Caco-2 (cell line): ENCODE measurements around the gene DPH2. TPM values are rescaled to one million over a fixed set of nuclear protein-coding genes. Genes with fewer than 3 reads are reported as not detected.

Experiments
- BruUV-seq: library from RNA; stranded (reverse); fragments of 400-500 nt; replicated peaks from 2 replicates; lab custom pipeline; 2021; lab: Mats Ljungman, UMichigan
- CTCF ChIA-PET: fragments of 300-600 bp; sonication (Branson Sonifier 250); formaldehyde crosslinking; loops from one replicate; lab custom pipeline; 2022; ENCODE audit warnings: antibody characterized with exemption; lab: Charles Lee
- POLR2A ChIA-PET: fragments of 300-600 bp; sonication (Branson Sonifier 250); formaldehyde crosslinking; loops from one replicate; lab custom pipeline; 2022; ENCODE audit warnings: antibody characterized with exemption; lab: Charles Lee
- DNase-seq, 2 experiments: peaks; one replicate each; pipeline versions ENCODE4 v3.0.0 to v3.0.0-alpha.2; 2020 to 2022
- H3K27me3 ChIP-seq: replicated peaks from 2 replicates; pipeline ENCODE4 v1.6.0; 2011; ENCODE audit warnings: low read length; ENCODE audit not compliant: control insufficient read depth, insufficient read depth
- H3K36me3 ChIP-seq: 2 replicates; pipeline ENCODE4 v1.5.1; 2011; ENCODE audit warnings: low read length; ENCODE audit not compliant: control insufficient read depth, insufficient read depth
- H3K4me1 ChIP-seq: fragments of 250-450 bp; sonication (Bioruptor Pico); 2 replicates; pipeline ENCODE4 v1.5.1; 2020; ENCODE audit warnings: mild to moderate bottlenecking
- H3K4me3 ChIP-seq: 2 replicates; pipeline ENCODE4 v1.5.1; 2011; ENCODE audit warnings: low read depth, mild to moderate bottlenecking, control low read depth, low read length
- H3K9me3 ChIP-seq: fragments of 250-450 bp; sonication (Bioruptor Pico); 2 replicates; pipeline ENCODE4 v1.5.1; 2020; ENCODE audit warnings: mild to moderate bottlenecking, moderate library complexity
- H3K27ac Mint-ChIP-seq: one replicate; pipeline ENCODE4 v1.8.0; 2022; ENCODE audit warnings: mixed read lengths; ENCODE audit not compliant: unreplicated experiment
- H3K27me3 Mint-ChIP-seq: one replicate; pipeline ENCODE4 v1.8.0; 2022; ENCODE audit warnings: mixed read lengths; ENCODE audit not compliant: insufficient read depth, unreplicated experiment
- H3K36me3 Mint-ChIP-seq: one replicate; pipeline ENCODE4 v1.8.0; 2022; ENCODE audit warnings: mild to moderate bottlenecking, mixed read lengths; ENCODE audit not compliant: insufficient read depth, unreplicated experiment
- H3K4me1 Mint-ChIP-seq: one replicate; pipeline ENCODE4 v1.8.0; 2022; ENCODE audit warnings: low read depth, mixed read lengths; ENCODE audit not compliant: unreplicated experiment
- H3K4me3 Mint-ChIP-seq: one replicate; pipeline ENCODE4 v1.8.0; 2022; ENCODE audit warnings: mild to moderate bottlenecking, moderate library complexity, mixed read lengths; ENCODE audit not compliant: unreplicated experiment
- H3K9me3 Mint-ChIP-seq: one replicate; pipeline ENCODE4 v1.8.0; 2022; ENCODE audit warnings: mixed read lengths; ENCODE audit not compliant: unreplicated experiment
- intact Hi-C: fragments of 100-400 bp; cut with micrococcal nuclease; formaldehyde crosslinking; loops from one replicate; pipeline ENCODE4 v1.10.0; 2022; ENCODE audit not compliant: unreplicated experiment
- total RNA-seq: library from RNA; stranded (reverse); gene quantifications from 2 replicates; pipeline ENCODE4 v1.2.3, GENCODE V29; 2022
- TF ChIP-seq, protein P1 (sequence below), 2 experiments: fragments of 200-600 bp in 1 of 2; IDR thresholded peaks; 1 replicate in 1 of 2; 2 replicates in 1 of 2; pipeline versions ENCODE4 v1.5.1 to v1.8.0; 2011 to 2022; ENCODE audit warnings: antibody characterized with exemption in 1 of 2, control low read depth in 1 of 2, inconsistent platforms in 1 of 2, low read depth in 1 of 2, low read length in 1 of 2, mild to moderate bottlenecking in 1 of 2, moderate library complexity in 1 of 2; ENCODE audit not compliant: insufficient read depth in 1 of 2, severe bottlenecking in 1 of 2, unreplicated experiment in 1 of 2

Gene DPH2
- total RNA-seq, 1 experiment from 2014 or later = 29.0 TPM

- BruUV-seq = no TSS peak
- H3K36me3 ChIP-seq = no peaks in the 10 kb centered on the region
- H3K9me3 Mint-ChIP-seq = no peaks in the 10 kb centered on the region
- ChIA-PET CTCF (no interaction called here), POLR2A (no interaction called here)
- DNase-seq = no peak
- H3K4me3 Mint-ChIP-seq = no peak overlapping the region
- no peak overlapping the region for H3K27ac Mint-ChIP-seq
- H3K27me3 Mint-ChIP-seq = no peaks in the 10 kb centered on the region
- H3K27me3 ChIP-seq = no peaks in the 10 kb centered on the region
- TF ChIP-seq, protein P1, sequence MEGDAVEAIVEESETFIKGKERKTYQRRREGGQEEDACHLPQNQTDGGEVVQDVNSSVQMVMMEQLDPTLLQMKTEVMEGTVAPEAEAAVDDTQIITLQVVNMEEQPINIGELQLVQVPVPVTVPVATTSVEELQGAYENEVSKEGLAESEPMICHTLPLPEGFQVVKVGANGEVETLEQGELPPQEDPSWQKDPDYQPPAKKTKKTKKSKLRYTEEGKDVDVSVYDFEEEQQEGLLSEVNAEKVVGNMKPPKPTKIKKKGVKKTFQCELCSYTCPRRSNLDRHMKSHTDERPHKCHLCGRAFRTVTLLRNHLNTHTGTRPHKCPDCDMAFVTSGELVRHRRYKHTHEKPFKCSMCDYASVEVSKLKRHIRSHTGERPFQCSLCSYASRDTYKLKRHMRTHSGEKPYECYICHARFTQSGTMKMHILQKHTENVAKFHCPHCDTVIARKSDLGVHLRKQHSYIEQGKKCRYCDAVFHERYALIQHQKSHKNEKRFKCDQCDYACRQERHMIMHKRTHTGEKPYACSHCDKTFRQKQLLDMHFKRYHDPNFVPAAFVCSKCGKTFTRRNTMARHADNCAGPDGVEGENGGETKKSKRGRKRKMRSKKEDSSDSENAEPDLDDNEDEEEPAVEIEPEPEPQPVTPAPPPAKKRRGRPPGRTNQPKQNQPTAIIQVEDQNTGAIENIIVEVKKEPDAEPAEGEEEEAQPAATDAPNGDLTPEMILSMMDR (IDR thresholded peaks at IDR 0.05; ENCODE audit: insufficient read depth in 1 of 2, low read depth in 1 of 2, low read length in 1 of 2, severe bottlenecking in 1 of 2, unreplicated experiment in 1 of 2) = no peak
- no peaks in the 10 kb centered on the region for H3K4me1 Mint-ChIP-seq
- peaks cover 8% of the 10 kb centered on the region for H3K36me3 Mint-ChIP-seq
- H3K4me1 ChIP-seq = no peaks in the 10 kb centered on the region
- no peak overlapping the region for H3K4me3 ChIP-seq
- H3K9me3 ChIP-seq = no peaks in the 10 kb centered on the region
- intact Hi-C loops = no loop called here
Measured at GRCh38 chr1:44013949-44014348, 44.1 kb downstream of the DPH2 start.

DNA sequence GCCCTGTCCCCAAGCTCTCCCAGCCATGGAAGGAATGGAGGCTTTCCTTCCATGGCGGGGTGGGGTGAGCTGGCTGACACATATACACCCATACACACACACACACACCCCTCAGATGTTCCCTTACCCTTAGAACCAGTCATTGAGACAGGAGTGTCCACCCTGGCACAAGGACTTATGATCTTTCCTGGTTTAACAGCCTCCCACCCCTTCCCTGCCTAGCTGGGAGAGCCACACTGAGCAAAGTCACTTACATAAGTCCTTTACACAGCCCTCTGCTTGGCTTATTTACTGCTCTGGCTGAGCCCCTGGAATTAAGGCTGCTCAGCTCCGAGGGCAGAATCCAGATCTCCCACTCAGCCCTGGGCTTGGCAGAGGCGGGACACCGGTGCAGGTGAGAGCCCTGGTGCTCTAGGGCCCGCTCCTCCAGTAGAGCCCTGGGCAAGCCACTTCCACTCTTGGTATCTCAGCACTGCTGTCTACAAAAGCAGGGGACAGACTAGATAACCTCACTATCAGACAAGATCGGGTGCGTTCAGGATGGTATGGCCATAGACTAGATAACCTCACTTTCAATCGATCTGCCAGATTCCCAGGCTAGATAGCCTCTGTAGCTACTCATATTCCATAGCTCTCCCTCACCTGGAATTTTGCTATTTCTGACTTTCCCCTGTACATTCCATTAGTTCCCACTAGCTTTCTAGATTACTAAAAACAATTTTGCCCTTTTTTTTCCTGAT lies 44.7 kb downstream of the DPH2 start:
- no peaks in the 10 kb centered on the region for H3K4me1 Mint-ChIP-seq
- Histone ChIP-seq H3K4me3 (no peak overlapping the region), H3K4me1 (no peaks in the 10 kb centered on the region), H3K27me3 (no peaks in the 10 kb centered on the region), H3K9me3 (no peaks in the 10 kb centered on the region), H3K36me3 (no peaks in the 10 kb centered on the region)
- POLR2A ChIA-PET = no interaction called here
- DNase-seq = no peak
- H3K36me3 Mint-ChIP-seq = peaks cover 8% of the 10 kb centered on the region
- CTCF ChIA-PET = no interaction called here
- no peaks in the 10 kb centered on the region for H3K9me3 Mint-ChIP-seq
- intact Hi-C loops = no loop called here
- no TSS peak for BruUV-seq
- H3K27me3 Mint-ChIP-seq = no peaks in the 10 kb centered on the region
- TF ChIP-seq, protein P1 (IDR thresholded peaks at IDR 0.05; ENCODE audit: insufficient read depth in 1 of 2, low read depth in 1 of 2, low read length in 1 of 2, severe bottlenecking in 1 of 2, unreplicated experiment in 1 of 2) = no peak
- H3K4me3 Mint-ChIP-seq = no peak overlapping the region
- H3K27ac Mint-ChIP-seq = no peak overlapping the region

- H3K4me3 Mint-ChIP-seq = no peak overlapping the region
- no peaks in the 10 kb centered on the region for H3K9me3 Mint-ChIP-seq
- peaks cover 8% of the 10 kb centered on the region for H3K36me3 Mint-ChIP-seq
- BruUV-seq = no TSS peak
- H3K36me3 ChIP-seq = no peaks in the 10 kb centered on the region
- H3K4me1 Mint-ChIP-seq = no peaks in the 10 kb centered on the region
- no peak overlapping the region for H3K4me3 ChIP-seq
- H3K27ac Mint-ChIP-seq = no peak overlapping the region
- H3K27me3 Mint-ChIP-seq = no peaks in the 10 kb centered on the region
- ChIA-PET CTCF (no interaction called here), POLR2A (no interaction called here)
- intact Hi-C loops = no loop called here
- no peaks in the 10 kb centered on the region for H3K4me1 ChIP-seq
- H3K27me3 ChIP-seq = no peaks in the 10 kb centered on the region
- H3K9me3 ChIP-seq = no peaks in the 10 kb centered on the region
- TF ChIP-seq, protein P1 (IDR thresholded peaks at IDR 0.05; ENCODE audit: insufficient read depth in 1 of 2, low read depth in 1 of 2, low read length in 1 of 2, severe bottlenecking in 1 of 2, unreplicated experiment in 1 of 2) = no peak
- DNase-seq = no peak
Measured at GRCh38 chr1:44015206-44015605, 45.4 kb downstream of the DPH2 start.
